GM18526 (cell line): ENCODE results near the gene PNPLA6.

Experiments
- POLR2A ChIP-seq: IDR thresholded peaks from 3 replicates; pipeline ENCODE4 v1.6.1; 2011; ENCODE audit not compliant: insufficient read length; ENCODE audit errors: extremely low read depth

PNPLA6 gene

DNA sequence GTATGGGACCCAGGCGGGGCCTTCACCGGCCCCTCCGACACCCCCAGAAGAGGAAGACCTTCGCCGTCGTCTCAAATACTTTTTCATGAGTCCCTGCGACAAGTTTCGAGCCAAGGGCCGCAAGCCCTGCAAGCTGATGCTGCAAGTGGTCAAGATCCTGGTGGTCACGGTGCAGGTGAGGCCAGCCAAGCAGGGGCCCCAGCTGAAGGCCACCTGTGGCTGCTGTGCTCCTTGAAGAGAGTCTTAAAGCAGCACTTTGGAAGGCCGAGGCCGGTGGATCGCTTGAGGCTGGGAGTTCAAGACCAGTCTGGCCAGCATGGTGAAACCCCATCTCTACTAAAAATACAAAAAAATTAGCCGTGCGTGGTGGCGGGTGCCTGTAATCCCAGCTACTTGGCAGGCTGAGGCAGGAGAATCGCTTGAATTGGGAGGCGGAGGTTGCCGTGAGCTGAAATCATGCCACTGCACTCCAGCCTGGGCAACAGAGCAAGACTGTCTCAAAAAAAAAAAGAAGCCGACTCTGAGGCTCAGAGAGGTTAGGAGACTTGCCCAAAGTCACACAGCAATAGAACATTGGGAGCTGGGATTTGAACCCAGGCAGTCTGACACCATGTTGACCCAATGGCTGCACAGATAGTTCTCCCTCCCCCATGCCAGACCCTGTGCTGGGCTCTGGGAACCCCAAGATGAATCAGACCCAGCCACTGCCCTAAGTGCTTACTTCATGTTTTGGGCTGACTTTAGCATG, 10.4 kb upstream of the PNPLA6 start:
- no peak for TF ChIP-seq POLR2A

DNA sequence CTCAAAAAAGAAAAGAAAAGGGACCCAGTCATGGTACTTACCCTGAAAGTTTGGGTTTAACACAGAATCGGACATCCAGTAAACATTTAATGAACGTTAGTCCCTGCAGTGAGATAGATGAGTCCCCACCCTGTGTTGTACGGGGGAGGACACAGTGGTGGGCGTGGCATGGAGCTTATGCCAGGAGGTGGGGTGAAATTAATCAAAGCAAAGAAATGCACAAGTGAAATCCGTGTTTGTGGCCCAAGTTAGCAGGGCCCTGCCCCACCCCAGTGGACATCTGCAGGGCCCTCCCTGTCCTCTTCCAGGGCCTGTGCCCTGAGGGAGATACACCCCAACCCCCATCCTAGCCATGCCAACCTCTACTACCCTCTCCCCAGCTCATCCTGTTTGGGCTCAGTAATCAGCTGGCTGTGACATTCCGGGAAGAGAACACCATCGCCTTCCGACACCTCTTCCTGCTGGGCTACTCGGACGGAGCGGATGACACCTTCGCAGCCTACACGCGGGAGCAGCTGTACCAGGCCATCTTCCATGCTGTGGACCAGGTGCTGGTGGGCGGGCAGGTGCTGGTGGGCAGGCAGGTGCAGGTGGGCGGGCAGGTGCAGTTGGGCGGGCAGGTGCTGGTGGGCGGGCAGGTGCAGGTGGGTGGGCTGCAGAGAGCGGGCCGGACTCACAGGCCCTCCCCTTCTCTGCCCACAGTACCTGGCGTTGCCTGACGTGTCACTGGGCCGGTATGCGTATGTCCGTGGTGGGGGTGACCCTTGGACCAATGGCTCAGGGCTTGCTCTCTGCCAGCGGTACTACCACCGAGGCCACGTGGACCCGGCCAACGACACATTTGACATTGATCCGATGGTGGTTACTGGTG, 9.2 kb upstream of the PNPLA6 start:
- no peak for TF ChIP-seq POLR2A

DNA sequence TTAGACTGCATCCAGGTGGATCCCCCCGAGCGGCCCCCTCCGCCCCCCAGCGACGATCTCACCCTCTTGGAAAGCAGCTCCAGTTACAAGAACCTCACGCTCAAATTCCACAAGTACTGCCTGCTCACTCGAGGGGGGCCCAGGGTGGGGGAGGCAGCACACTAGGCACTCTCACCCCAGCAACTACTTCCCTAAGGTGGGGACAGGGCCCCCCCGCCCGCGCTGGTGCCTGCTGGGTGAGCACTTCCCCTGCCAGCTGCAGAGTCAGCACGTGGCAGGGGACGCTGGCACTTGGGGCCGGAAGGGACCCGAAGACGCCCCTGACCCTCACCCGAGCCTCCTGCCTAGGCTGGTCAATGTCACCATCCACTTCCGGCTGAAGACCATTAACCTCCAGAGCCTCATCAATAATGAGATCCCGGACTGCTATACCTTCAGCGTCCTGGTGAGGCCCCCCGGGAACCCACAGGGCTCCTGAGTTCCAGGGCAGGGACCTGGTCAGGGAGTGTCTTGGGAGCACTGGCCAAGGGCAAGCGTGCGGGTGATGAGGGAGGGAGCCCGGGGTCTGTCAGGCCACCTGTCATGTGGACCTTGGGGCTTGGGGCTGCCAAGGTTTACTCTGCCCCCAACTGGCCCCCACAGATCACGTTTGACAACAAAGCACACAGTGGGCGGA, 7.9 kb upstream of the PNPLA6 start:
- TF ChIP-seq POLR2A, result no peak

DNA sequence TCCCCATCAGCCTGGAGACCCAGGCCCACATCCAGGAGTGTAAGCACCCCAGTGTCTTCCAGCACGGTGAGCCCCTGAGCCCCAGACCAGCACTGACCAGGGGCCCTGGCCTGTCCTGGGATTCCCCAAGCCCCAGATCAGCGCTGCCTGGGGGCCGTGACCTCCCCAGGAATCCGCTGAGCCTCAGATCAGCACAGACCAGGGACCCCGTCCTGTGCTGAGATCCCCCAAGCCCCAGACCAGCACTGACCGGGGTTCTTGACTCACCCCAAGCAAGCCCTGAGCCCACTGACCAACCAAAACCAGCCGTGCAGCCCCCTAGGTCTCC, 7.4 kb upstream of the PNPLA6 start:
- no peak for TF ChIP-seq POLR2A

DNA sequence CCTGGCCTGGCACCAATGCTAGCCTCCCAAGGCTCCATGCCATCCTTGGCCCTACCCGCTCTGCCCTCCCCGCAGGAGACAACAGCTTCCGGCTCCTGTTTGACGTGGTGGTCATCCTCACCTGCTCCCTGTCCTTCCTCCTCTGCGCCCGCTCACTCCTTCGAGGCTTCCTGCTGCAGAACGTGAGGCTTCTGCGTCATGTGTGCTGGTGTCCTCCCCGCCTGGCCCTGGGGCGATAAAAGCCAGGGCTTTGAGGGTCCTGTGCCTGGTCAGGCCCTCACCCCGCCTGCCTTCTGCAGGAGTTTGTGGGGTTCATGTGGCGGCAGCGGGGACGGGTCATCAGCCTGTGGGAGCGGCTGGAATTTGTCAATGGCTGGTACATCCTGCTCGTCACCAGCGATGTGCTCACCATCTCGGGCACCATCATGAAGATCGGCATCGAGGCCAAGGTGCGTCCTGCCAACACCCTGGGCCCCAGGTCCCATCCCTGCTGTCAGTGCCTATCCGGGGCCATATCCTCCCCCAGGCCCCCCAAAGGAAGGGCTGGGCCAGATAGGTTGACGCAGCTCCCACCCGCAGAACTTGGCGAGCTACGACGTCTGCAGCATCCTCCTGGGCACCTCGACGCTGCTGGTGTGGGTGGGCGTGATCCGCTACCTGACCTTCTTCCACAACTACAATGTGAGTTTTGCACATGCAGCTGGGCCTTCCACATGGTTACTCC, 6.8 kb upstream of the PNPLA6 start:
- TF ChIP-seq POLR2A, result no peak

DNA sequence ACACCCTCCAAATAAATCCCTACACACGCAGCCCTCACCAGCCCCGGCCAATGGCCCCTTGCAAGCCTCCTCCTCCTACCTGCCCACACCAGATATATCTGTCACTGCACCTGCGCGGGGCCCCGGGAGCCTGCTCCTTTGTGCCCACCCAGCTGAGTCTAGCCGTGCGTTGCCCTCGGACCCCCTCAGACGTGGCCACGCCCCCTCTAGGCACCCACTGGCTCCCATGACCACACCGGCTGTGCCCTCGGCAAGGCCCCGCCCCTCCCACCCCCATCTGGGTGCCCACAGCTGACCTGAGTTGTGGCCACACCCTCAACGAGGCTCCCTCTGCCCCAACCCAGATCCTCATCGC, 6.3 kb upstream of the PNPLA6 start:
- TF ChIP-seq POLR2A, result no peak

DNA sequence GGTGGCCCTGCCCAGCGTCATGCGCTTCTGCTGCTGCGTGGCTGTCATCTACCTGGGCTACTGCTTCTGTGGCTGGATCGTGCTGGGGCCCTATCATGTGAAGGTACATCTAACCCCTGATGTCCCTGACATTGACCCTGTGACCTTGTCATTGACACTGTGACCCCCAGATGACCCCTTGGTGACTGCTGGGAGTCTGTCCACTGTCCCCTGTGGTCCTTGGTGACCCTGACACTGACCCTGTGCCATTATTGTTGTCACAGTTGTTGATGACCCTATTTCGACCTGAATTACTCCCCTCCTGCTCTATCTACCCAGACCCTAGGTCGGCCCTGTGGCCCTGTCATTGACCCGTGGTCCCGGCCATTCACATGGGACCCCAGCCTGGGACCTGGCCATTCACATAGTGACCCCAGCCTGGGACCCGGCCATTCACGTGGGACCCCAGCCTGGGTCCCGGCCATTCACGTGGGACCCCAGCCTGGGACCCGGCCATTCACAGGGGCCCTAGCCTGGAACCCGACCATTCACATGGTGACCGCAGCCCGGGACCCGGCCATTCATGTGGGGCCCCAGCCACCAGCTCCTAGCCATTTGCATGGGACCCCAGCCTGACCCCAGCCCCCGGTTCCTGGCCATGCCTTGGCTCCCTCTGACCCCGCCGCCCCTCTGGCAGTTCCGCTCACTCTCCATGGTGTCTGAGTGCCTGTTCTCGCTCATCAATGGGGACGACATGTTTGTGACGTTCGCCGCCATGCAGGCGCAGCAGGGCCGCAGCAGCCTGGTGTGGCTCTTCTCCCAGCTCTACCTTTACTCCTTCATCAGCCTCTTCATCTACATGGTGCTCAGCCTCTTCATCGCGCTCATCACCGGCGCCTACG, 5.7 kb upstream of the PNPLA6 start:
- TF ChIP-seq POLR2A, result no peak

DNA sequence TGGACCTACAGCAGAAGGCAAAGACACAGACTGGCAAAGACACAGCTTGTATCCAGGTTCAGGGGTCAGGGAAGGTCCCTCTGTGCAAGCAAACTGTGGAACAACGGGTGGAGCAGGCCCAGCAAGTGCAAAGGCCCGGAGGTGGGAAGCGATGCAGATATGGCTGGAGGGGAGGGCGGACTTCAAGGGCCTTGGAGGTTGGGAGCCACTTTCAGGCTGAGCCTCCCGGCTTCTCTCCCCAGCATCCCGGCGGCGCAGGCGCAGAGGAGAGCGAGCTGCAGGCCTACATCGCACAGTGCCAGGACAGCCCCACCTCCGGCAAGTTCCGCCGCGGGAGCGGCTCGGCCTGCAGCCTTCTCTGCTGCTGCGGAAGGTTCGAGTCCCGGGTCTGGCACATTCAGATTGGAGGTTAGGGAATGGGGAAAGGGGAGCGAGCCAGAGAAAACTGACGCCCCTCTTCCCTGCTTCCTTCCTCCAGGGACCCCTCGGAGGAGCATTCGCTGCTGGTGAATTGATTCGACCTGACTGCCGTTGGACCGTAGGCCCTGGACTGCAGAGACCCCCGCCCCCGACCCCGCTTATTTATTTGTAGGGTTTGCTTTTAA, 2.1 kb upstream of the PNPLA6 start:
- TF ChIP-seq POLR2A, result no peak

DNA sequence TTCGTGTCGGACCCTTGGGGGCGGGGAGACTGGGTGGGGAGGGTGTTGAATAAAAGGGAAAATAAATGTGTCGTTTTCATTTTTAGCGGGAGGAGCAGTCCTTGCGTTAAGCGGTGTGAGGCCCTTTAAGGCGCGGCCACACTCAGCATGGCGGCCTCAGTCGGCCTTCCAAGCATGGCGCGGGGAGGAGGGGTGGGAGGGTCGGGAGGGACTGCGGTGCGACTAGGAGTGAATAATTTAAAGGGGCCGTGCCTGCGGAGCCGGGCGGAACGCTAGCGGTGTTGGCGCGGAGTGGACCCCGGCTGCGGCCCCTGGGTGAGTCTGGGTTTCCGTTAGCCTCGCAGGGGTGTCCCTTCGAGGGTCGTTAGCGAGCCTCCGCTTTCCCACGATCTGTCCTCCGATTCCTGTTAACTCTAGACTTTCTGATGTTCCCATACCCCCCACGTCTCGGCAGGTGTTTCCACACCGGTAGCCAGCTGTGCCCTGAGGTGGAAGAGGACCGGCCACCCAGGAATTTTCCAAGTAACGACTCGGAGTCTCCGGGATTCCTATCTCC, 1.5 kb upstream of the PNPLA6 start:
- no peak for TF ChIP-seq POLR2A

DNA sequence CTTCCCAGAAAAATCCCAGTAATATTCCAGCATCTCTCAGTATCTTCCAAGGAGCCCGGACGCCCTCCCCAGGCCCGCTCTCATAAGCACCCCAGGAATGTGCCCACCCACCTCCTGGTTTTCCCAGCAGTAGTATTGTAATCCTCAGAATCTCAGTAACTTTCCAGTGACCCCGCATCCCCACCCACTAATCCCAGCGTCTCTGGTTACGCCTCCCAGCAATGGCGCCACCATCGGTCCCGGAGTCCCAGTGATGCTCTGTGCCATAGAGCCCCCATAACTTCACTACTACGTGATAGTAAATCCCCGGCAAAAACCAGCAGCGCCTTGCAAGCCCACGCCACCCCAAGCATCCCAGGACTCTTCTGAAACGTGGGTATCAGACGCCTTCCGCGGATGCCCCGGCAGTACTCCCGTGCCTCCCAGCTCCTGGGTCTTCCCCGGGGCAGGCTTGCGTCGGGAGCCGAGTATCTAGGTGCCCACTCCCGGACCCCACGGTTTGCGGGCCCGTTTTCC, 928 bp upstream of the PNPLA6 start:
- no peak for TF ChIP-seq POLR2A

DNA sequence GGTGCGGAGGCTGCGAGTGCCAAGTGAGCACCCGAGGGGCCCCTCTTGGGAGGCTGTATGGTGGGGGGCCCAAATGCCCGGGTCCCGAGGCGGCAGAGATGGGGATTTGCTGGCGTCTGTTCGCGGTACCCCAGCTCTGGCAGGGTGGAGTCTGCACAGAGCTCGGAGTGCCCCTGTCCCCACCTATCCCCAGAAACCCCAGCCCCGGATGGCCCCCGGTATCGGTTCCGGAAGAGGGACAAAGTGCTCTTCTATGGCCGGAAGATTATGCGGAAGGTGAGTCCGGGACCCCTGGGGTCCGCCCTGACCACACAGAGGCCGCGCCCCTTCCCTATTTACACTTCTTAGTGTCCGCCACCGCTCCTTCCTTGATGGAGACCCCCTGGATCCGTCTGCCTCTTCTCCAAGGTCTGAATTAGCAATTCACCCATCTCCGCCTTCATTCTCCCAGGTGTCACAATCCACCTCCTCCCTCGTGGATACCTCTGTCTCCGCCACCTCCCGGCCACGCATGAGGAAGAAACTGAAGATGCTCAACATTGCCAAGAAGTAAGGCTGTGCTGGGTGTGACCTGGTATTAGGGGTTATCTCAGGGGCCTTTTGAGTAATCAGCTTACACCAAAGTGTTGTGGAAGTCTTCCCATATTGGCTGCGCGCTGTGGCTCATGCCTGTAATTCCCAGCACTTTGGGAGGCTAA, 630 bp downstream of the PNPLA6 start:
- TF ChIP-seq POLR2A, result no peak

DNA sequence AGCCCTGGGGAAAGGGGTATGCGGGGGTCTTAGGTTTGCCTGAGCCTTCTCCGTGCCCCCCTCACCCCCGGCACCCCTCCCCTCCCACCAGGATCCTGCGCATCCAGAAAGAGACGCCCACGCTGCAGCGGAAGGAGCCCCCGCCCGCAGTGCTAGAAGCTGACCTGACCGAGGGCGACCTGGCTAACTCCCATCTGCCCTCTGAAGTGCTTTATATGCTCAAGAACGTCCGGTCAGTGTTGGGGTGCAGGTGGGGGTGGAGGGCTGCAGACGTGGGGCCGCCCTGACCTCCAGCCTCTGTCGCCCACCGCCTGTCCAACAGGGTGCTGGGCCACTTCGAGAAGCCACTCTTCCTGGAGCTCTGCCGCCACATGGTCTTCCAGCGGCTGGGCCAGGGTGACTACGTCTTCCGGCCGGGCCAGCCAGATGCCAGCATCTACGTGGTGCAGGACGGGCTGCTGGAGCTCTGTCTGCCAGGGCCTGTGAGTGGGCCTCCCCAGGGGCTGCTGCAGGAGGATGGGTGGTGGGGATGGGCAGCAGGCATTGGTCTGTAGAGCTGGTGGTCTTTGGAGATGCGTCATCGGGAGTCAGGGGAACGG, 4.4 kb downstream of the PNPLA6 start:
- no peak for TF ChIP-seq POLR2A
